Loucy (cell line): Measurements from ENCODE around the gene MET.

Experiments
- CTCF ChIP-seq: fragments of 200-600 bp; sonication (generic); conservative IDR thresholded peaks from 2 replicates; pipeline ENCODE4 v1.5.1; 2014; ENCODE audit warnings: mild to moderate bottlenecking, antibody characterized with exemption, low read length
- EZH2phosphoT487 ChIP-seq: fragments of 200-600 bp; IDR thresholded peaks from 2 replicates; pipeline ENCODE4 v1.6.1; 2018; ENCODE audit warnings: antibody characterized with exemption, mild to moderate bottlenecking, moderate library complexity, borderline replicate concordance

- no peak for TF ChIP-seq CTCF
- TF ChIP-seq EZH2phosphoT487, result no peak
Measured at GRCh38 chr7:116647290-116647689, 24.7 kb upstream of the MET start.
